HG02588 (cell line): ENCODE measurements around the gene ARHGEF4.

Source experiments
- ATAC-seq: cut with Tn5 transposase; IDR thresholded peaks from one replicate; pipeline ENCODE4 v1.9.1; 2021; ENCODE audit warnings: mild to moderate bottlenecking, moderate library complexity; ENCODE audit not compliant: unreplicated experiment

Gene ARHGEF4

DNA sequence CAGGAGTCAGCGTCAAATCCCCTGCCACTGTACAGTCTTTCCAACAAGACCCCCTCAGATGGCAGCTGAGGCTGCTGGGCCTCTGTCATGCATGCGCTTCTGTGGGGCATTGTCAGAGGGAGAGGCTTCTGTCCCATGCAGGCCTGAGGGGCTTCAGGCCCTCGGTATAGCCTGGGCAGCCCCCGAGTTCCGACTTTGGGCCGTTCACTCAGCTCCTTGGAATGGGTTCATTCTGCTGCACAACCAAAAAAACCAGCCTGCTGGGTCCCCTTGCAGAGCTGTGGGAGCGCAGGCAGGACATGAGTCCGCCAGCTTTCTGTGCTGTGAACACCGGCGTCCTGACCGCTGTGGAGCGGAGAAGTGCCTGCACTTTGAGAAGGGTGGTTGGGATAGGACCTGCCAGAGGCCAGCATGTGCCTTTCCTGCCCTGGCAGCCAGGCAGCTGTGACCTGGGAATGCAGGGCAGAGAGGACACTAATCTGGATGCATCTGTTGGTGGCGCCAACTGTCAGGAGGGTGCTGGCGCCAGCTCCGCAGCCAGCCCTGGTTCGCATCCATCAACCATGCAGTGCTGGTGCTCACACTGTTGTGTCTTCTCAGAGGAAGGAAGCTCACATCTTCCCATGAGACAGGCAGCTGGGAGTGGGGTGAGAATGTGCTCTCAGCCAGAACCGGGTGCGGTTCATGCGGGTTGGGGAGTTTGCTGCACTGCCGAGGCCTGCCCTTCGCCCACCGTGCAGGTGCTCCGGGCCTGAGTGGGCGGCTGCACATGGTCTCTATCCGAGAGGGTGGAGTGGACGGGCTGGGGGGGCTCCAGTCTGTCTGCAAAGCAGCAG lies 14.3 kb downstream of the ARHGEF4 start:
- no peak for ATAC-seq

- no peak for ATAC-seq
Observed at GRCh38 chr2:130851624-130852382, 15.1 kb downstream of the ARHGEF4 start.

- ATAC-seq, result no peak
Observed at GRCh38 chr2:130852521-130853115, 15.9 kb downstream of the ARHGEF4 start.

- ATAC-seq, result no peak
Observed at GRCh38 chr2:130853391-130853790, 16.7 kb downstream of the ARHGEF4 start.

- no peak for ATAC-seq
Observed at GRCh38 chr2:130854301-130854700, 17.6 kb downstream of the ARHGEF4 start.

GRCh38 chr2:130864830-130865800 lies 28.4 kb downstream of the ARHGEF4 start:
- ATAC-seq, result no peak

GRCh38 chr2:130869441-130870160 lies 32.9 kb downstream of the ARHGEF4 start:
- no peak for ATAC-seq

DNA sequence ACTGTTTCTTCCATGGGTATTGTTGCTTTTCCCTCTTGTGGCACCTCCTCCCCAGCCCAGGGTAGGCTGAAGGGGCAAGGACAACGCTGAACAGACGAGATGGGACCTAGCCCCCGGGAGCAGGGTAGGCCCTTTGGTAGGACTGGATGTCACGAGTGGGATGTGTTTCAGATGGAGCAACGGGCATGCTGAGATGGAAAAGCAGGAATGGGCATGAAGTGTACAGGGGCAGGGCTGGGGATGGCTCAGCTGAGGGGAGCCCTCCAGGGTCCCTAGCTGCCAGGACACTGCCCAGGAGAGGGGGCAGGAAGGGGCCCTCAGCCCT lies 33.4 kb downstream of the ARHGEF4 start:
- no peak for ATAC-seq

DNA sequence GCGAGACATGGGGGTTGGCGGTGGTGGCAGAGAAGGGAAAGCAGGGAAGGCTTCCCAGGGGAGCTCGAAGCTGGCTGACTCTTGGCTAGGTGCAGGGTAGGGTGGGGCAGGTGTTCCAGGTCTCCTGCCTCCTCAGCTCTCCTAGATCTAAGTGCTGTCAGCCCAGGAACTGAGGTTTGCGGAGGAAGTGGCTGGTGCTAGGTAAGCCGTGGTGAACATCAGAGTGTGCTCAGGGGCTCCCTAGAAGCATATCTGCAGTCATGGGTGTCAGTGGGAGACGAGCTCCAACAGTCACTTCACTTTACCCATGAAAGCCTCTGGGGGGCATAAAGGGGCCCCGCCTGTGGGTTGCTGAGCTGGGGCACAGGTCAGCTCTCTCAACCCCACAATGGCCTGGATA lies 34.1 kb downstream of the ARHGEF4 start:
- no peak for ATAC-seq

DNA sequence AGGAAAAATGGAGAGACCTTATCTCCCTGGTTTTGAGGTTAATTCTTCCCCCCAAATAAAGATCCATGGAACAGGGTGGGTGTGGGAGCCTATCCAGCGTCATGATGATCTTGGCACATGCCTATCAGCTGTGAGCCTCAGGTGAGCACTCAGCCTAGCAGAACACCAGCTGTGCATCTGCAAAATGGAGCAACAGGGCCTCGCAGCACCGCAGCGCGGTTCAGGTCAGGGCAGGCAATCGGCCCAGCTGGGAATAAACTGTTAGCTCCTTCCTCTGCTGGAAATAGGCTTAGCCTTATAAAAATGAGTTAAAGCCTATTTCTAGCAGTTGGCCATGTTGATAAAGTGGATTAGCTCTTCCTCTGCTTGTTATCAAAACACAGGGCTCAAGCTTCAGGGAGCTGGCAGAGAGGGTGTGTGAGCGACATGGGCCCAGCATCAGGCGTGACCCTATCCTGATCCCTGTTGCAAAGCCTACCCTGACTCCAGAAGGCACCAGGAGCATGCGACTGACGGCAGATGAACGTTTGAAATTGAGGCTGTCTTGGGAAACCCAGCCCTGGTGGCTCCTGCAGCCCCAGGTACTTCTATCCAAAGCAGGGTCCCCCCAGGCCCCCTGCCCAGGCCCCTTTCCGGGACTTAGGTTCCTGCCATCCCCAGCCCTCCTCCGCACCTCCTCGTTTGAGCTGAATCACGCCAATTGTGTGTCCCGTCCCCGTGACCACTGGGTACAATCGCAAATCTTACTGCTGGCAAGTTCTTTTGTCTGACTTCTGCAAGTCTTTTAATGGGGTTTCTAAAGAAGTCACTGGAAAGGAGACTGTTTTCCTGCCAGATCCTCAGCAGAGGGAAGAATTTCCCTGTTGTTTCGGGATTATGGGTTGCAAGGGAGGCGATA lies 35.4 kb downstream of the ARHGEF4 start:
- ATAC-seq, result no peak

GRCh38 chr2:130872741-130873125 lies 36.0 kb downstream of the ARHGEF4 start:
- ATAC-seq, result no peak

DNA sequence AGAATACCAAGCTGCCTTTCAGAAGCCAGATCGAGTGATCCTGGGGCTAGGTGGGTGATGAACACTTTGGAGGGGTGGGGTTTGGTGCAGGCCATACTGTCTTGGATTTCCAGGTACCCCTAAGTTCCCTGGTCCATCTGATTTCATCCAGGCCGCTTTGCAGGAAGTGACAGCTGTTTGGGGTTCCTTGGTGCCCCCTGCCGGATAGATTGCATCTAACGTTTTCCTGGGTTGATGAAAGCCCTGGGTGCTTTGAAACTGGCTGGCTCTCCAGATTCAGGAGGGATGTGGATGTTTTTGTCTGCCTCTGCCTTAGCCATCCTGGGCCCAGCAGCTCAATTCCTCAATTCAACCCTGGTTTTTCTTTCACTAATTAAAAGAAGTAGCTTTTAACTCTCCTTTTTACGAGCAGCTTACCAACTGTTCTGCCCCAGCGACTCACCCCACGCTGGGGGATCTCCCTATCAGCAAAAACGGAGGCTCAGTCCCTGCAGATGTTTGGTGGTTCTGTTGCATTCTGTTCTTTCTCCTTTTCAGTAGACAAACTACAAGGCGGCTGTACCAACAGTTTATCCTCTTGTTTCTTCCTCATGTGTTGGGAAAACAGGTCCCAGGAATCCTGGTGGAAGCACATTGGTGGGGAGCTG lies 37.1 kb downstream of the ARHGEF4 start:
- peak; percentile 91 for ATAC-seq

DNA sequence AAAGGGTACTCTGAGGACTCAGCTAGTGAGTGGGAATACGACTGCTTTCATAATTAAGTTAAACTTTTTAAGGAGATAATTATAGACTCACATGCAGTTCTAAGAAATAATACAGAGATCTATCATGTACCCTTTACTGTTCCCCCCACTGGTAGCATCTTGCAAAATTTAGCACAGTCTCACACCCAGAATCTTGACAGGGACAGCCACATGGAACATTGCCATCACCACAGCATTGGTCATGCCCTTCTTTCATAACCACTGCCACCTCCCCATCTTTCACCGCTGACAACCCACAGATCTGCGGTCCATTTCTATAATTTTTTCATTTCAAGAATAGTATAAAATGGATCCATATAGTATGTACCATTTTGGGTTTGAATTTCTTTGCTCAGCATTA lies 37.8 kb downstream of the ARHGEF4 start:
- ATAC-seq, result no peak

- no peak for ATAC-seq
Observed at GRCh38 chr2:130875935-130876334, 39.2 kb downstream of the ARHGEF4 start.

- no peak for ATAC-seq
Observed at GRCh38 chr2:130877258-130877657, 40.5 kb downstream of the ARHGEF4 start.

GRCh38 chr2:130878316-130878715 lies 41.6 kb downstream of the ARHGEF4 start:
- no peak for ATAC-seq

- ATAC-seq, result no peak
Observed at GRCh38 chr2:130878933-130879332, 42.2 kb downstream of the ARHGEF4 start.

DNA sequence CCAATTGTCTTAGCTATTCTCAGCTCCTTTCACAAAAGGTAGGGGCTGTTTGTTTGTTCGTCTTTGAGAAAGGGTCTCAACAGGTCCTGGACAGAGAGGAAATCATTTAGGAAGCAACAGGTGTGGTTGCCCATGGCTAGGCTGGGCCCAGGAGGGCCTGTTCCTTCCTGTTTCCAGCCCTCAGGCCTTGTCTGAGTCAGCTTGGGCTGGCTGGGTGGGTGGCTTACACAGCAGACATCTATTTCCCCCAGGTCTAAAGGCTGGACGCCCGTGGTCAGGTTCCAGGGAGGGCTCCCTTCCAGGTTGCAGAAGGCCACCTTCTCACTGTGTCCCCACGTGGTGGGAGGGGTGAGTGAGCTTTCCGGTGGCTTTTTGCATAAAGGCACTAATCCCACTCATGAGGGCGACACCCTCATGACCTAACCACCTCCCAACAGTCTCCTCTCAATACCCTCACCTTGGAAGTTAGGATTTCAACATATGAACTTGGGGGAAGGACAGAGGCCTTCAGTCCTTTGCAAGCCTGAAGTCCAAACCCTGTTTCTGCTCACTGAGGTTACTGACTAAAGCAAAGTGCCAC lies 45.5 kb downstream of the ARHGEF4 start:
- no peak for ATAC-seq
